ENCODE results near the gene HJV.
A peak's percentile ranks its signal among the peaks of the same experiment; 100 is the strongest.

Gene HJV

DNA sequence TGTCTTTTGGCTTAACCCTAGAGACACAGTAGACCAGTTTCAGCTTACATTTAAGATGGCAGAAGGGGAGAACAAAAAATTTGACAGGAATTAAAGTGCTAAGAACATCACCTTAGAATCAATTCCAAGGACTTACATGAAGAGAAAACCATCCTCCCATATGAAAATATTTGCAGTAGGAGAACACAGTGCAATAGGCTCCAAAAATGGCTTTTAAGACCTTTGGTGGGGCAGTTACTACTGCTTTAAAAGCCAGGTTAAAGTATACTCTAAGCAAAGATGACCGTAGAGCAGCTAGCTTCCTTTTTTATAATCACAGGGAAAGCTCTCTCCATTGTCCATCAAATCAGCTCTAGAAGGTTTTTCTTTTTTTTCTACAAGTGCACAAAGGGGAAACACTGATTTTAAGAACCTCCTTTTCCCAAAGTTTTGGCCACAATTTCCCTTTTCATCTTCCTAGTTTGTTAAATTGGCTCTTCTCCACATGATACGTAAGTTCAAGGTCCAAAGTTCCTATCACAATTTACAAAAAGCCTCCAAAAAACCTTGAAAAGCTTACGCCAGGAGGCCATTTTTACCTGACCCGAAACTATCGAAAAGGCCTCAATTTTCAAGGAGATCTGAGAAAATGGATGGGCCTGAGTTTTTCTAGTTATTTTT, 28.4 kb downstream of the HJV start:
- no peak for DNase-seq

DNA sequence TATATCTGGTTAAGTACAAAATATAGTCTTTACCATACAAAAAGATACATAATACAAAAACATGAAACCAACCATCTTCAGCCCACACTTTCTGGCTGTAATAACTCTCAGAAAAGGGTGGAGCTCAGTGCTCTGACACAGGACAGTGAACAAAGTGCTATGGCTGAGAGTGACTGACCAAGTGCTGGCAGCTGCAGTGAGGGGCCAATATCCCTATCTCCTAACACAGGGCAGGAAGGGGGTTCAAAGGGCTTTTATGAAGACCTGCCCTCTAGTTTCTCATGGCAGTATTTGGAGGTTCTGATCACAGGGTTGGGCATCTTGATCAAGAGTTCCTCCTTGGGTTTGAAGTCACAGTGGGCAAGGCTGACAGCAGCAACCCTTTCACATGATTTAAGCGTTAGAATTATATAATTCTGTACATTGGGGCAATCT, 29.0 kb downstream of the HJV start:
- no peak for DNase-seq

DNA sequence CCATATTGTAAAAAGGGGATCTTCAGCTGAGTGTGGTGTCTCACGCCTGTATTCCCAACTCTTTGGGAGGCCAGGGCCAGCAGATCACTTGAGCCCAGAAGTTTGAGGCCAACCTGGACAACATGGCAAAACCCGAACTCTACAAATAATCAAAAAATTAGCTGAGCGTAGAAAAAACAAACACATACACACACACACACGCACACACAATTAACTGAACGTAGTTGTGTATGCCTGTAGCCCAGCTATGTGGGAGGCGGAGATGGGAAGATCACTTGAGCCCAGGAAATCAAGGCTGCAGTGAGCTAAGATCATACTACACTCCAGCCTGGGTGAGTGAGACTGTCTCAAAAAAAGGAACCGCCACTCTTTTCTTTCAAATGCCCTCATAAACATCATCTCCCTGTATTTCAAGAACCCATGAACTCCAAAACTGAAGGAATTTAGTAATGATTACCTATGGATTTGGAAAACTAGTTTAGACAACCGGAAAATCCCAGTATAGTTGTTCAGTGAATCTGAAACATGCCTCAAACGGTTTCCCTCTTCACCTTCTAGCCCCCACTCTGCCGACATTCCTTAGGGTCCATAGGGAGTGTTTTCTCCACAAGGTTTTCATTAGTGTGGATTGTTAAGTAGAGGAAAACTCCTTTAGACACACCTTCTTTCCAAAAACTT, 29.7 kb downstream of the HJV start:
- DNase-seq, result no peak

DNA sequence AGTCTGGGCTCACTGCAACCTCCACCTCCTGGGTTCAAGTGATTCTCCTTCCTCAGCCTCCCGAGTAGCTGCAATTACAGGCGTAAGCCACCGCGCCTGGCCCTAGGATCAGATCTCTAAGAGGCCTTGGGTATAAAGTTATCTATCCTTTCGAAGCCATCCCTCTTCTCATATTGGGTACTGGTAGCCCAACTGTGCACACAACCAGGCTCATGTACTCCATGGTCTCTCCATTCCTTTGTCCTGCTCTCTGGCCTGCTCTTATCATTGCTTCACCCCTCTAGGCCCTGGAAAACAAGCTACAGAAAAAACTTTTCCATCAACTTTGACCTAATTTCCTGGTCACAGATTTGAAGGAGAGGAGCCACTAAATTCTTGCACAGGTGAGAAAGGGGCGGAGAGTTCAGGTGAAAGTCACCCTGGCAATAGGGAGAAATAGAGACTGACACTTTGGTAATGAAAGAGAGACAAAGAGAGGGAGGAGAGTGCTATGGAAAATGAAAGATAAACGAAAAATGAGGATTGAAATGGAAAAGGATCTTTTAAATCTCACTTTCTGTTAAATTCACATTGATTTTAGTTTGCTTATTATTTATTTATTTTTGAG, 31.2 kb downstream of the HJV start:
- no peak for DNase-seq

DNA sequence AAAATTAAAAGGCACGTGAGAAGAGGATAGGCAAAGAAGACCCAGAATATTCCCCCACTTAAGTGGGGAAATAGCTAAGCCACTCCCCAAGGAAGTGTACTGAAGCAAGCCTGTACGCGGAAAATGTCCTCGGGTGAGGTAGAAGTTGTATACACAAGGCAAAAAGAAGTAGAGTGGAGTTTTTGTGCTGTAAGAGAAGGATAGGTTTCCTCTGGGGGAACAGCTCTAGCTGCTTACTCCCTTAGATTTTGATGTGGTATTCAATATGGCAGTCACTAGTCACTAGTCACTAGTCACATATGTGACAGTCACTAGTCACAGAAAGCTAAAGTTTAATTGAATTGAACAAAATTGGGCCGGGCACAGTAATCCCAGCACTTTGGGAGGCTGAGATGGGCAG, 32.8 kb downstream of the HJV start:
- no peak for DNase-seq

DNA sequence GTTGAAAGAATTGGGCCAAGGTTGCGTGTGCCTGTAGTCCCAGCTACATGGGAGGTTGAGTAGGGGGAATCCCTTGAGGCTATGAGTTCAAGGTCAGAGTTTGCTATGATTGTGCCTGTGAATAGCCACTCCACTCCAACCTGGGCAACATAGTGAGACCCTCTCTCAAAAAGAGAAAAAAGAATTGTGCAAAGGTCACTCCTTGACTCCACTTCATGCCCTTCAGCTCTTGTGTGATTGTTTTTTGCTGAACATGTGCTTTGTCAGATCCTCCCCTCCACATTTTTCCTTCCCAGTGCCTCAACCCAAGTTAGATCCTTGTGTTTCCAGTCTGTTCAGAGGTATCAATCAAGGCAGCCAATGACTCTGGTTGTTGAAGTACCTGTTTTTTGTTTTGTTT, 33.6 kb downstream of the HJV start:
- no peak for DNase-seq

DNA sequence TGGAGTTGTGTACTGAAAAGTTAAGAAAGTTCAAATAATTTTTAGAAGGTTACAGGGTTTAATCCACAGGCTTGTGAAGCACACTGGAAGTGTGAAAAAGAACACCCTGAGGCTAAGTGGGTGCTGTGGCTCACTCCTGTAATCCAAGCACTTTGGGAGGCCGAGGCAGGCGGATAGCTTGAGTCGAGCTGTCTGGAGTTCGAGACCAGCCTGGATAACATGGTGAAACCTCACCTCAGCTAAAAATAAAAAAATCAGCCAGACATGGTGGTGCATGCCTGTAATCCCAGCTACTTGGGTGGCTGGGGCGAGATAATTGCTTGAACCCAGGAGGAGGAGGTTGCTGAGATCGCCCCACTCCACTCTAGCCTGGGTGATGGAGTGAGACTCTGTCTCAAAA, 35.0 kb downstream of the HJV start:
- no peak for DNase-seq

DNA sequence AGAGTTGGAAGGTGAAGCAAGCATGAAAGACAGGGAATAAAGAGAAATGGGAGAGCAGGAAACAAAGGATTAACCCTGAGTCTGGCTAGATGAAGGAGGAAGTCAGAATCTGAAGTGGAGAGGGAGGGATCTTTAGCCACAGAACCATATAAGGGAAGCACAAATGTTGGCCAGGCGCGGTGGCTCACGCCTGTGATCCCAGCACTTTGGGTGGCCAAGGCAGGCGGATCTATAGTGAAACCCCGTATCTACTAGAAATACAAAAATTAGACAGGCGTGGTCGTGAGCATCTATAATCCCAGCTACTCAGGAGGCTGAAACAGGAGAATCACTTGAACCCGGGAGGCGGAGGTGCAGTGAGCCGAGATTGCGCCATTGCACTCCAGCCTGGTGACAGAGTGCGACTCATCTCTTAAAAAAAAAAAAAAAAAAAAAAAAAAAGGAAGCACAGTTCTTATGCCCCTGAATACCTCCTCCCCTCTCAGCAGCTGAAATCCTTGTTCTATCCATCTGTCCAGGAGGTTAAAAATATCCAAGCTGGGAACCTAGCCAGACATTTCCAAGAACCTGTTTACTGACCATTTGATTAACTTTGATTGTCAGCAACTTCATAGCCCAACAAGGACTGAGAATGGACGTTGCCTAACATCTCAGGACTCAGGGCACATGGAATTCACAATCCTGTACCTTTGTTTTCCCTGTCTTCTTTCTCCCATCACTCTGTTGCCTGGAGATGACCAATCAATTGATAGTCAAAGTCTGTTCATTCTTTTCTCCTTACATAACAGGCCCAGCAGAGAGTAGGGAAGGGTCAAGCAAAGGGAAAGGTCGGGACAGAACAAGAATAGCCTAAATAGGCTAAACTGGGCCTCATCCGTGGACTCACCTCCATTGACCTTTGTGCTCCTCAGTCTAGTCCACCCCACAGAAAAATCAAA, 35.8 kb downstream of the HJV start:
- peak in 1 of 2 experiments; percentile 59 for DNase-seq

DNA sequence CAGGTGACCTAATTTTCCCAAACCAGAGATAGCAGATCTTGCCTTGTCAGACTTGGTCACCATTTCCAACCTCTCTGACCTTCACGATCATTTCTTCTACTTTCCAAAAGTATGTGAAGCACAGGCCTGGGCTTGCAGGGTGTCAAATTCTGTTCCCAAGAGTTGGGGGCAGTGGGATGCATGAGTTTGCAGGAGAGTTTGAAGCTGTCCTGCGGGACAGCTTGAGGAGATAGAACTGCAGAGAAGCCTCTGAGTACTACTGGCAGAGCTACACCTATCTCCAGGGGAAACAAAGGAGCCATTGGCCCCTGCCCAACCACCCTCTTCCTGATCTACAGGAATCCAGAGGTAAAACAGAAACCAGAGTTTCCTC, 36.4 kb downstream of the HJV start:
- DNase-seq, result no peak

DNA sequence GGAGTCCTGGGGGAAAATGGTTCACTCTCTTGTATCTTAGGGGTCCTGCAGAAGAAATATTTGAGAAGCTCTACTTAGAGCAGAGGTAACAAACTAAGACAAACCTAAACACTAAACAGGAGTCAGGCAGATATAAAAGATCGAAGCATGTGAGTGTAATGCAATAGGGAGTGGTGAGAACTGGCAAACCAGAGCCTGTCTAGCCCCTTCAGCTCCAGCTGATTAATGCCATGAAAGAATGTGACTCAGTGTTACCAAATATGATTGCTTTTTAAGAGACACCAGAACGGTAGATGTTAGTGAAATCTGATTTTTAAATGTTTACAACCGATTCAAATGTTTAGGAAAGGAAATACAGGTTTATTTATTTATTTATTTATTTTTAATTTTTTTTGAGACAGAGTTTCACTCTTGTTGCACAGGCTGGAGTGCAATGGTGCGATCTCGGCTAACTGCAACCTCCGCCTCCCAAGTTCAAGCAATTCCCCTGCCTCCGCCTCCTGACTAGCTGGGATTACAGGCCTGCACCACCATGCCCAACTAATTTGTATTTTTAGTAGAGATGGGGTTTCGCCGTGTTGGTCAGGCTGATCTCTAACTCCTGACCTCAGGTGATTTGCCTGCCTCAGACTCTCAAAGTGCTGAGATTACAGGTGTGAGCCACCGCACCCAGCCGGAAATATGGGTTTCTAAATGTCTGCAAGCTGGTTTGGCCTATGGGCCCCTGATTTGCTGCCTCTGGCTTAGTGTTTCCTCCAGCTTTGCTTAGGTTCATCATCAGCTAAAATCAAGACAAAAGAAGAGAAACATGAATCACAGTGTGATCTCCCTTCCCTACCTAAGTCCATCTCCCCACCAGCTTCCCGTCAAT, 37.3 kb downstream of the HJV start:
- DNase-seq, result no peak

DNA sequence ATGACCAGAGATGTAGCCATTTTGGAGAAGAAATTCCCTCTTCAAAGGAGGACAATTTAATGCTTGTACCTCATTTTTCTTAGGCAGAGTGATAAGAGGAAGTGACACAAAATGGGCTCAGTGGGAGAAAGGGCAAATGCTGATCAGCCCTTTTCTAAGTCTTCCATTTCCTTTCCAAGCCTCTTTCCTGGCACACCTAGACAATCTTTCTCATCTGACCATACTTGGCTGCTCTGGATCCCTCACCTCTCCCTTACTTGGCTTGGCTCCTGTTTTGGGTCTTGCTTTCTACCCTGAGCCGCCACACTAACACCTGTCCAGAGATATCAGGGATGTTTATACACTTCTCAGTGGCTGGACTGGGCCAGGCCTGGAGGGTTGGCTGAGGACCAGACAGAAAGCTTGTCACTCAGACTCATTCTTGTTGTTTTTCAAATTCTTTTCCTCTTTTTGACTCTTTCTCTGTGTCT, 38.3 kb downstream of the HJV start:
- no peak for DNase-seq

DNA sequence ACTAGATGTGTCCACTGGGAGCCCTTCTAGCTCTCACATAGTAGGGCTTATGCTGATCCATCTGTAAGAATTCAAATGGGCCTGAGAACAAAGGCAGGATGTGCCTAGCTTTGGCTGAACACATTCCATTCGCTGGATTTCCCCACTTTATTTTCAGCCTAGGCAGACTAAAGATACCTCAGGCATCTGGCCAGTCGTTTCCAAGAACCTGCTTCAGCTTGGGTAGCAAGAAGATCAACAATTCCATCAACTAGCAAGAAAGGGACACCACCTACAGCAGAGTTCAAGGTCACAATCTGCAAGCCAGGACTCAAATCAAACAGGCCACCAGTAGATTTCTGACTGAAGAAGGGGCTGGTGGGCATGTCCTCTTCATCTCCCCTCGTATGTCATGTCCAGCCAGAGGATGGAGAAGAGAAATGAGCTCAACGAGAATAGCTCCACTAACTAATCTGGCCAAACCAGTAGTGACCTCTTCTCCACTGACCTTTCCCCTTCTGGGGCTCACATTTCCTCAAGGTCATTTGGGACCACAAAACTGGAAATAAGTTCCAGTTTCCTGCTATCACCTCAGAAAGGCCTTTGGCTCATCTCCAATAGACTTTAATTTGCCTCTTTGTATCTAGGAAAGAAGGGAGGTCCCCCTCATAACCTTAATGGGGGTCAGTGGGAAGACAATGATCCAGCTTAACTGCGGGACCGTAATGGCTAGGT, 39.4 kb downstream of the HJV start:
- no peak for DNase-seq

DNA sequence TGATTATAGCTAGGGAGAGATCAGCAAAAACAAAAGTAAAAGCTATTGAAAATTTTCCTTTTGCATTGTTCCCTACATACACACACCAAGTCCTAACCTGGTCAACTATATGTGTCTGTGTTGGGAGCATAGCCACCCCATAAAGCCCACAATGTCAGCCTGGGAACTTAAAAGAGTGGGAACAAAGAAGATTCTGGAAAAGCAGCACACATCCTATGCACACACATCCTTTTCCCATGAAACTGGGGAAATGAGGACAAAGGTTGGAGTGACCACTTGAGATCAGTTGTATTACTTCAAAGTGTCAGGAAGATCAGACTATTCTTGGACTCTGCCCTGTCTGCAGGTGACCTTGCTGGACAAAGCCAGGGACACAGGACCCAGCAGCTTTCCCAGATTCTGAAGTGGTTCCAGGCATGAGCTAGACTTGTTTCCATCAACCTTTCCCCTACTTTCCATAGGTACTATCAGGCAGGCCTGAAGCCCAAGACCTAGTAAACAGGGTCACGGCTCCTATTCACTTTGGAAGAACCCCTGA, 41.0 kb downstream of the HJV start:
- no peak for DNase-seq

DNA sequence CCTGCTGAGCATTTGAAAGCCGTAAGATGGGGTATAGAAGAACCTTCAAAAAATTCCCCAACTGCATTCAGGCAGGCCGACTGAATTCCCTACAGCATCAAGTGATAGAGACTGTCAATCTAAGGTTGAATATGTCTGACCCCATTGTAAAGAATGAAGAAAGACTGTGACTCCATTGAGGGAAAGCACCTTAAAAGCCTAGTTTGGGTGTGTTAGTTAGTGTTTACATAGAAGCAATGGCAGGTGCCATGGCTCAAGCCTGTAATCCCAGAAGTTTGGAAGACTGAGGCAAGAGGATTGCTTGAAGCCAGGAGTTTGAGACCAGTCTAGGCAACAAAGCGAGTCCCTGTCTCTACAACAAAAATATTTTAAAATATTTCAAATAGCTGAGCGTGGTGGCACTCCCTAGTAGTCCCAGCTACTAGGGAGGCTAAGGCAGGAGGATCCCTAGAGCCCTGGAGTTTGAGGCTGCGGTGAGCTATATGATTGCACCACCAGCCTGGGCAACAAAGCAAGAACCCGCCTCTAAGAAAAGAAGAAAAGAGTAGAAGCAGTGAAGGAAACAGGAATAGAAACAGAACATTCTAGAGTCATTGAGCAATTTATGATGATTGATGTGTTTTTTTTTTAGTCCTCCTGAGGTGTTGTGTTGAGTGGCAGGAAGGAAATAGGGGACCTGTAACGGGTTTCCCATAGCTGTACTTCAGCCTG, 41.6 kb downstream of the HJV start:
- no peak for DNase-seq

DNA sequence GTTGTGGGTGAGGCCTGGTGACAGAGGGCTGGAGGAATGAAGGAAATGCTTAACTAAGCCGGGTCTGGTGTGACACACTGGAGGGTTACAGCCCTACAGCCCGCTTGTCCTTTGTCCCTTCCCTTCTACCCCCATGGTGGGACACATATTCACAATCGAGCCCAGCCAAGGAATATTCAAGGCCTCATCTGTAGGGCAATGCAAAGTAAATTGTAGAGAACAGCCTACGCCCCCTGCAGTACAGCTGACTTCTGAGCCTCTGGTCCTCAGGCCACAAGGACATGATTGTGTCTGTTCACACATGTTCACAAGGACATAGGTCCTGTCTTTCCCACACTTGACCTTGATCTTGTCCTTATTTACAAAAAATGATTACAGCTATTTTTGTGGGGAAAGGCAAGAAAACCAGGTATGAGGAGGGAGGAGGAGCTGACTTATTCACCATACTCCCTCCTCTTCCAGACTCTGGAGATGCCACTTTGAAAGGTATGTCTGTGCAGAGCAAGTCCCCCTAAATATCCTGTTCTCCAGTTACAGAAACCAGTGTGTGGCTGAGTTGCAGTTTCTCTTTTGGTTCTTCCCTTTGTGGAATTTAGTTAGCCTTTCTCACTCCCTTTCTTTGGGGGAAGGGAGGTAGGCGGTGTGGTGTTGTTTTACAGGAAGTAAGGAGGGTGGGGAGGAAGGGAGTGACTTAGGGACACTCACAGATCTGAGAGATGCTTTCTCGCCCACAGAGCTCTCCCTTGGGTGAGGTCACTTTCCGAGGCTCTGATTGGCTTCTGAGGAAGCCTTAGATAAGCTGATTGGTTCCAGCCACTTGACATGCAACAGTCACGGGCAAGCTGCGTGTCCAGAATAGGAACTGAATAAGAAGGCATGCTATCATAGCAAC, 42.4 kb downstream of the HJV start:
- peak; percentile 19 to 72 for DNase-seq

DNA sequence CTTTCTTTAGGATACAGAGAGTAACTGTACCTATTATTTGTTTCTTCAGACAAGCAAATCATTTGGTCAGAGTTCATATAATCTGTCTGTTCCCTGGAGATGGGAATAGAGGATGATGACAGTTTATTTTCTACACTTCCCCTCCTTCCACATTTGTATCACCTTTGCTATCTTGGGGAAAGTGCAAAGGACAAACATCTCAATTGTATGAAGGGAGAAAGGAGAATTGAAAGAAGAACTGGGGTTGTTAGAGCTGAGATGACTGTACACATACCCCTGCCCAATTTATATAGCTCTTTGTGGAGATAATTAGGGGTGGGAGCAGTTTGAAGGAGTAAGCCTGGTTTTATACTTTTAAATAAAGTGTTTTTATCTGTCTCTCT, 43.1 kb downstream of the HJV start:
- DNase-seq, result no peak

DNA sequence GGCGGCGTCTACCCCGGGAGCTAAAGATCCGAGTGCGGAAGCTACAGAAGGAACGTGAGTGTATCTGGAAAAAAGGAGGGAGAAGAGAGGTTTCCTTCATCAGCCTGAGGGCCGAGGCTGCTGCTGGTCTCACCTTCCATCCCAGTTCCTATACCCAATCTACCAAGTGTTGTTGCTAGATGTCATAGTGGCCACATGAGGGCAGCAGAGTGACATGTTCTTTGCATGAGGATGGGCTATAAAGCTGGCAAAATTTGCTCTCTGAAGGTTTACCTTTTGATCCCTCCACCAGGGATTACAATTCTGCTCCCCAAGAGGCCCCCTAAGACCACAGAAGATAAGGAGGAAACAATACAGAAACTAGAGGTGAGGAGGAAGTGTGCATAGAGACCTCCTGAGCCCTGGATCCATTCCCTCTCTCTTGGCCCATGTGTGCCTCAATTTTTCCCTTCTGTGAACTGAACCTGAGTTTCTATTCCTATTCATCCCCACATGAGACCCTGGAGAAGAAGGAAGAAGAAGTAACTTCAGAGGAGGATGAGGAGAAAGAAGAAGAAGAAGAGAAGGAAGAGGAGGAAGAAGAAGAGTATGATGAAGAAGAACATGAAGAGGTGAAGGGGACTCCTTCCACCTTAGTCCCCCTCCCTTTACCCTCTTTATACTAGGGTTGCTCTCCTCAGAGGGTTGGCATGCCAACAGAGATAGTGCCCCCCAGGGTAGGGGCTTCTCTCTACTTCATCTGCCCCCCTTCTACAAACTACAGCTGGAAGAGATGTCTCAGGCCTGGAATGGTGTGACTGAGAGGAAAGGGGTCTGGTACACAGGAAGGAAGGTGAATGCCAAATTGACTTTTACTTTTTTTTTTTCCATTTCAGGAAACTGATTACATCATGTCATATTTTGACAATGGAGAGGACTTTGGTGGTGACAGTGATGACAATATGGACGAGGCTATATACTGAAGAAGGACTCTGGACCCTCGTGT, 43.8 kb downstream of the HJV start:
- peak; percentile 42 to 82 for DNase-seq

DNA sequence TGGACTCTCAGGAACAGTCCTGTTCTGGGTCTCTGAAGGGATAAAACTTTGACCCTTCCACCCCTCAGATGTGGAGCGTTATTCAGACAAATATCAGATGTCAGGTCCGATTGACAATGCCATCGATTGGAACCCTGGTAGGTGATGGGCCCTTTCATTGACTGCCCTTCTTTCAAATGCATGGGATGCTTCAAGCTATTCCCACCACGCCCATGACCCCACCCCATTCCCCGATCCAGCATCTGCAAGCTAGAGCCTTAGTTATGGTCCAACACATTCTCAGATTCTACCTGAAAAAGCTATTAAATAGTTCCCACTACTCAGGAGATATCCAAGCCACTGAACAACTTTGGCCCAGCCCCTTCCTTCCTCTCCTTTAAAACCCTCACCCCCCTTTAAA, 44.5 kb downstream of the HJV start:
- DNase-seq, result no peak

All from NCI-H446 (cell line).